Germinal center (tissue), 1 donor: ENCODE data around the gene HINFP.
"Not testable (repeated sequence)": the region's sequence is repeated elsewhere in the genome, so short reads cannot be mapped to it uniquely, and the experiment has no call there.

Source experiments
- DNase-seq: peaks from one replicate; pipeline ENCODE4 v3.0.0; 2012; ENCODE audit warnings: mixed read lengths, low spot score

The HINFP gene

DNA sequence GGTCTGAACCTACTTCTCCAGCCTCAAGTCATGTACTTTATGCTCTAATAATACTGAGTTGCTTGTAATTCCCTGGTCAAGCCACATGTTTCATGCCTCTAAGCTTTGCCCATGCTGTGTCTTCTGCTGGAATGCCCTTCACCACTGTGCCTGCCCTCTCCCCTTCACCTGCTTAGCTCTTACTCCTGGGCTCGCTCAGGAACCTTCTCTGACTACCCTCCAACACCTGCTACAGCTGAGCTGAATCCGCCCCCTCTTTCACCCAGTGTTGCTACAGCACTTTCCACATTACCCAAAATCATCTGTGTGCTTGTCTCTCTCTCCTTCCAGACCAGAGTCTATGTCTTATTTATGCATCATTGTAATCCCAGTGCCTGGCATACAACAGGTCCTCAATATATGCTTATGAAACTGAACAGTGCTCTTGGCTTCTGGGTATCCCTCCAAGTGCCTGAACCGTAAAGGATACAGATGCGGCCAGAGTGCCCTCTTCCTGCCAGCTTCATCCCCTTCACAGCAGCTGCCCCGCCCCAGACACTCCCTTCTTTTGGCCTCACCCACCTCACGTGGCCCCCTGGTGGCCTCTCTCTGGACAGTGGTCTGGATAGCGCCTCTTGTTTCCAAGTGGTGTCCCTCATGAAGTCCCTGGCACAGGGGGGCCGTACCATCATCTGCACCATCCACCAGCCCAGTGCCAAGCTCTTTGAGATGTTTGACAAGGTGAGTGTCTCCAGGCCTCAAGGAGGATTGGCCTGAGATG lies 34.5 kb downstream of the HINFP start:
- DNase-seq = no peak

DNA sequence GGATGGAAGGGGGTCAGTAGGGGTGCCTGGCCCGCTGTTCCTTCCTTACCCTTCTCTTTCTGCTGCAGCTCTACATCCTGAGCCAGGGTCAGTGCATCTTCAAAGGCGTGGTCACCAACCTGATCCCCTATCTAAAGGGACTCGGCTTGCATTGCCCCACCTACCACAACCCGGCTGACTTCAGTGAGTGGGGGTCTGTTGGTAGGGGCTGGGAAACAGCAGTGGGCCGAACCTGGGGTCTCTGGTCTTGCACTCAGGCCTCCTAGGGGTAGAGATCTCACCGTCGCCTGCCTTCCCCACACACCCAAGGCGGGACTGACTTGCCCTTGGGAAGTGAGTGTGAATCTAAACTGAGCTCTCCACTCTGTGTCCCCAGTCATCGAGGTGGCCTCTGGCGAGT lies 35.1 kb downstream of the HINFP start:
- DNase-seq = no peak

DNA sequence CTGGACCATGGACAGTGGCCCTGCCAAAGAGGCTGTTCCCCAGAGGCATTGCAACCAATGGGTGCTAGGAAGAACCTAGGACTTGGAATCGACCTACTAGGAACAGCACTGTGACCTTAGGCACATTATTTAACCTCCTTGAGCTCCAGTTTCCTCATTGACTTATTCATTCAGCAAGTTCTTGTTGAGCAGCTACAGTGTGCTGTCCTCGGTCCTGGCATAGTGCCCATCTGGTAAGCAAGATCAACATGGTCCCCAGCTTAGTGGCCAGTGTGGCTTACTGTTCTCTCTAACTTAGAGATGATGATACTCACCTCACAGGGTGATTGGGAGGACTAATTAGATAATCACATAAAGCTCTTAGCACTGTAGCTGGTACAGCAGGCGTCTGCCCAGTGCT lies 35.7 kb downstream of the HINFP start:
- no peak for DNase-seq

DNA sequence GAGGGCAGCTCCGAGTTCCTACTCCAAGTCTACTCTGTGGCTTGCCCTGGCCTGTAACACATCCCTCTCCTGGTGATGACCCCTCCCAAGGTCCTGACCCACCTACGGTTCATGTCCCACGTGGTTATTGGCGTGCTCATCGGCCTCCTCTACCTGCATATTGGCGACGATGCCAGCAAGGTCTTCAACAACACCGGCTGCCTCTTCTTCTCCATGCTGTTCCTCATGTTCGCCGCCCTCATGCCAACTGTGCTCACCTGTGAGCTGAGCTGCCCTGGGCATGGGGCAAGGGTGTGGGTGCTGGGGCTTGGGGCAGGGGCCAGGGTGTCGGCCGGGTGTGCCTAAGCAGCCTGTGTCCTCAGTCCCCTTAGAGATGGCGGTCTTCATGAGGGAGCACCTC lies 37.1 kb downstream of the HINFP start:
- DNase-seq = no peak

DNA sequence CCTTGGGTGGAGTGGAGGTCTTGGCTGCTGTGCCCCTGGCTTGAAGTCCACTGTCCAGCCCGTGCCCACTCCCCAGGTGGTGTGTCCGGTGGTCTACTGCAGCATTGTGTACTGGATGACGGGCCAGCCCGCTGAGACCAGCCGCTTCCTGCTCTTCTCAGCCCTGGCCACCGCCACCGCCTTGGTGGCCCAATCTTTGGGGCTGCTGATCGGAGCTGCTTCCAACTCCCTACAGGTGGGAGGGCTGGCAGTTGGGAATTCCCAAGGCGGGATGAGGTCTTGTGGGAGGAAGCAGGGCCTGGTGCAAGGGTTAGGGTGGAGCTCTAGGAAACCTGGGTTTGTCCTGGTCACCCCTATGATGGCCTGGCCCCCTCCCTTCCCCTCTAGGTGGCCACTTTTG lies 38.8 kb downstream of the HINFP start:
- no peak for DNase-seq

DNA sequence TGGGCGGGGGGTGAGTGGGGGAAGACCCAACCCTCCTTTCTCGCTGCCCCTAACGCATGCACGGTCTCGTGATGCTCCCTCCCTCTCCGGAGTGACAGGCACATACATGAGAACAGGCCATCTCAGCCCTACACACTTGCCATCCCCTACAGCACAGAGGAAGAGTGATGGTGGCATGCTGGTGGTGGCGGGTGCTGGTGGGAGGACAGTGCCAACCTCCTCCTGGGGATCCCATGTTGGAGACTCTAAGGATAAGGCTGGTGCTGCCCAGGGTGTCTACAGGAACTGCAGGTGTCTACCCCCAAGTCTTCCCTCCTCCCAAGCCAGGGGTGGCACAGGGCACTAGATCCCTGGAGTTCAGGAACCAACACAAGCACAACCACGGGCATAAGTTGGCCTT lies 40.5 kb downstream of the HINFP start:
- no peak for DNase-seq

DNA sequence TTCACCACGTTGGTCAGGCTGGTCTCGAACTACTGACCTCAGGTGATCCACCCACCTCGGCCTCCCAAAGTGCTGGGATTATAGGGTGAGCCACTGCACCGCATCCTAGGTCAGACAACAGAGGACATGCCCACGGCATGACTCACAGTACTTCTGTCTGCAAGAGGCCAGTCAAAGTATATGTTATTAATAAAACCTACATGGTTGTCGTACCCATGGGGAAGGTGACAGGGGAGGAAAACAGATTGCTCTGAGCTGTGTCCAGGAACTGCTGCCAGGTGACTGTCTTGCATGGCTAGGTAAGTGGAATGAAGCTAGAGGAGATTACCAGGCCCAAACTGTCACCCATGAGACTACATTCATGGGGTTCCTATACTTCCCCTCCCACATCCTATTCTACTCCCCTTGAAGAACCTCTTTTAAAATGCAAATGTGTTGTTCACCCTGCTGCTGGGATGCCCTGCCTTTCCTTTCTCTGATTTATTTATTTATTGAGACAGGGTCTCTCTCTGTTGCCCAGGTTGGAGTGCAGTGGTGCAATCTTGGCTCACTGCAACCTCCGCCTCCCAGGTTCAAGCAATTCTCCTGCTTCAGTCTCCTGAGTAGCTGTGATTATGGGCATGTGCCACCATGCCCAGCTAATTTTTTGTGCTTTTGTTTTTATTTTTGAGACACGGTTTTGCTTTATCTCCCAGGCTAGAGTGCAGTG lies 45.1 kb downstream of the HINFP start:
- no peak for DNase-seq

DNA sequence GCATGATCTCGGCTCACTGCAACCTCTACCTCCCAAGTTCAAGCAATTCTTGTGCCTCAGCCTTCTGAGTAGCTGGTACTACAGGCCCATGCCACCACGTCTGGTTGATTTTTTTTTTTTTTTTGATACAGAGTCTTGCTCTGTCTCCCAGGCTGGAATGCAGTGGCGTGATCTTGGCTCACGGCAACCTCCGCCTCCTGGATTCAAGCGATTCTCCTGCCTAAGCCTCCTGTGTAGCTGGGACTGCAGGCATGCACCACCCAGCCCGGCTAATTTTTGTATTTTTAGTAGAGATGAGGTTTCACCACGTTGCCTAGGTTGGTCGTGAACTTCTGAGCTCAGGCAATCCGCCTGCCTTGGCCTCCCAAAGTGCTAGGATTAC lies 45.7 kb downstream of the HINFP start:
- DNase-seq = not testable (repeated sequence)

DNA sequence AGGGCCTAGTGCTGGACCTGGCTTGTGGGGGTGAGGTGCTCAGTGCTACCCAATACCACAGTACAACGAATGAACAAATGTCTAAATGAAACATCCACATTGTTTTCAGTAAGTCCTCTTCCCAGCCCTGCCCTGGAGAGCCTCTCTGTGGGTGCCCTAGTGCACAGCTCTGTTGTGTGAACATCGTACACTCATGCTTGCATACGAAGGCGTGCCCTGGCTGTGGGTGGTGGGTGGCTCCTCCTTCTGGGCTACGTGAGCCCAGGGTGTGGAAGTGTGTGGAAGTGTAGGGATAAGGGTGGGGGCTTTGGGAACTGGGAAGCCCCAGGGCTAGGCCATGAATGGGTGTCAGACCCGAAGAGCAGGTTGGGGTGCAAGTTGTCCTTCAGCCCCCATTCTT lies 46.6 kb downstream of the HINFP start:
- no peak for DNase-seq

DNA sequence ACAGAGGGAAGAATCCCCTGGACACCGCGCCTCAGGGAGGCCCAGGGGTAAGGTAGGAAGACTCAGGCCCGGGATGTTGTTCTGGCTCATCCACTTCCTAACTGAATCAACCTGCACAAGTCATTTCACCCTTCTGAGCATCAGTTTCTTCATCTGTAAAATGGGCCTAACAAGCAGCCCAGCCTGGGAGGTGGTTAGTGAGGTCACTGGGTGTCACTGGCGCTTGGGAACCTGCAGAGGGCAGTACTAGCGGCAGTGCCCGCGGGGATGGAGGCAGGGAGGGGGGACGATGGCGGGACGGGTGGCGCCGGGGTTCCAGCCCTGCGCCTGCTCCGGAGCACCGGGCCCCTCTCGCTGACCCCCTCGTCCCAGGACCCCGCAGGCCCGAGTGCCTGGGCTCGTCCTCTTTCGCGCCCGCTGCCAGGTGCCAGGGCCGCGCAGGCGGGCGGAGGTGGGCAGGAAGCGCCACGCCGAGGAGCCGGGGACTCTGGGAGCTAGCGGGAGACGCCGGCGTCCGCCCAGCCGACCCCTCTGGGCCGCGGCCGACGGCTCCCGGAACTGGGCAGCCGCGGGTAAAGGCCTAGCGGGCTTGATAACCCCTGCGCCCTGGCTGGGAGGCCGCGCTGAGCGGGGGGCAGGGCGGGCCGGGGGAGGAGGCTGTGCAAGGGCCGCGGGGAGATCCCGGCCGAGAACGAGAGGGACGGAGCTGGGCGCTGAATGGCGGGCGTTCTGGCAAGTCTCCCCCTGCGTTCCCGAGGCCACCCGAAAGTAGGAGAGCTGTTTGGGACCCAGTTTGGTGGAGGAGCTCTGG lies 47.3 kb downstream of the HINFP start, which contains the start of gene NLRX1:
Gene NLRX1 (plus strand): TSS at position 255 of the 811 bp plus-strand sequence. CDS start 2,679 bp downstream, outside the sequence.
- peak; percentile 93 for DNase-seq

DNA sequence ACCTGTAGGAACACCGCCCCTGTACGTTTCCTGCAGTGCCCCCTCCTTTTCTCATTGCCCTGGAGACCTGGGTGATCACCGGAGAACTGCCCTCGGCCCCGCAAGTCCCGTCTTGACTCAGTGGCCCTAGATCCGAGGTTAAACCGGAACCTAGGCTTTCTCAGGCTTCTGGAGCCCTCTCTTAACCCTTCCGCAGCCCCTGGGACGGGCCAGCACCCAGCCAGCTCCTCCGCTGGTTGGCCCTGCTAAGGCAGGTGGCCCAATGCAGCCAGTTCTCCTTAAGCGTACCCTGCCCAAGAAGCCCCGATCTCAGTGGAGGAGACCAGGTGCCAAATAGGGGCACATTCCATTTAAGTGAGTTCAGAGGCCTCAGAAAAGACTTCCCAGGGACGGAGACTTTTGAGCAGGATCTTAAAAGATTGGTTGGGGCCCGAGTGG lies 47.9 kb downstream of the HINFP start:
- DNase-seq = peak; percentile 42

DNA sequence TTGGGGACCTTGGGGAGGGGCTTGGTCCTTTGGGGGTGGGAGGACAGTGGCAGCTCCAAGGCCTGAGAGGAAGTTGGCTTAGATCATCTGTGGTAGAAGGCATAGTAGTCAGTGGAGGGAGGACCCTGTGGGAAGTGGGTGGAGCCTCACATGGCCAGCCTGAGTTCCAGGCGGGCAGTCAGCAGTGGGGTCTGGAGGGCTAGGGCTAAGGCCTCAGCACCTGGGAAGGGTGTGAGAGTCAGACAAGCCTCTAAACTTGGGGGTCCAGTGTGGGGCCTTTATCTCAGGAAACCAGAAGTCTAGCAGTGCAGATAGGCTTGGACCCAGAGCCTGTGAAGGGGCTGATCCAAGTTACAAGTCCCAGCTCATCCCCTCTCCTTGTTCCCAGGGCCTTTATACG lies 51.1 kb downstream of the HINFP start:
- DNase-seq = no peak

DNA sequence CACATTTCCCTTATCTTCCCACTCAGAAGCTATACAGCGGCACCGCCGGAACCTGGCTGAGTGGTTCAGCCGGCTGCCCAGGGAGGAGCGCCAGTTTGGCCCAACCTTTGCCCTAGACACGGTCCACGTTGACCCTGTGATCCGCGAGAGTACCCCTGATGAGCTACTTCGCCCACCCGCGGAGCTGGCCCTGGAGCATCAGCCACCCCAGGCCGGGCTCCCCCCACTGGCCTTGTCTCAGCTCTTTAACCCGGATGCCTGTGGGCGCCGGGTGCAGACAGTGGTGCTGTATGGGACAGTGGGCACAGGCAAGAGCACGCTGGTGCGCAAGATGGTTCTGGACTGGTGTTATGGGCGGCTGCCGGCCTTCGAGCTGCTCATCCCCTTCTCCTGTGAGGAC lies 52.1 kb downstream of the HINFP start:
- DNase-seq = no peak

DNA sequence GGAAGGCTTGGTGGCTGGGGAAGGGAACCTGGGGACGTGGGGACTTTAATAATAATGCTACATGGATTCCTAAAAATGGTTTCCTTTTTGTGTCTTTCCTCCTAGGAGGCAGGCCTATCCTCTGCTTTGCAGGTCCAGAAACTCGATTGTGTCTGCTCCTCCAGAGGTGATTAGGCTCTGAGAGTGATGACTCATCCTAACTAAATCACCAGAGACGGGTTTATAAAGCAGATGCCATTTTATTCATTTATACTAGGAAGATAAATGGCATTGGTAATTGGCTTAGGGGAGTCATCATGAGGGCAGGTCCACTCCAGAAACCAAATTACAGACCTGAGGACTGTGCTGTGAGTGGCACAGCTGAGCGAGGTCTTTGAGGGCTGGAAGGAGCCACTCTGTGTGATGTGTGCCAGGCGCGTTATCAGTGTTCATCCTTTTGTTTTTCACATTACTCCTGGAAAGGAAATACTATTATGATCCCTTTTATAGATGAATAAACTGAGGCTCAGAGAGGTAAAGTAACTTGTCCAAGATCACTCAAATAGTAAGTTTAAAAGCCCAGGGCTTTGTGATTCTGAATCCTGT lies 54.2 kb downstream of the HINFP start:
- DNase-seq = no peak

DNA sequence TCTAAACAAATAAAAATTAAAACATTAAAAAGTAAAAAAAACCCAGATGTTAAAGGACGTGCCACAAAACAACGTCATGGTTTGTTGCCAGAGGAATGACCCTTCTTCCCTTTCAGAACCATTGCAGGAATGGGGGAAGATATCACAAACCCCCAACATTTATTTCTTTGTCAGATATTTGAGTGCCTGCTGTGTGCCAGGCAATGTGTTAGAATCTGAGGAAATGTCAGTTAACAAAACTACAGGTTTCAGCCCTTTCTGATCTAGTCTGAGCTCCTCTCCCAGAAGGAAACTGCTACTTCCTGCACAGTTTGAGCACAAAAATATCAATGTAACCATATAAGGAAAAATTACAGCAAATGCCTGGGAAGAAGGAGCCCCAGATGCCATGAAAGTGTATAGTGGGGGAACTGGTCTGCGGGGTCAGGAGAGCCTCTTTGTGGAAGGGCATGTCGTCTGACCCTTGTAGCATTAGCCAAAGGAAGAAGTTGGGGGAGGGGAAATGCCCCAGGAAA lies 56.8 kb downstream of the HINFP start:
- DNase-seq = no peak

DNA sequence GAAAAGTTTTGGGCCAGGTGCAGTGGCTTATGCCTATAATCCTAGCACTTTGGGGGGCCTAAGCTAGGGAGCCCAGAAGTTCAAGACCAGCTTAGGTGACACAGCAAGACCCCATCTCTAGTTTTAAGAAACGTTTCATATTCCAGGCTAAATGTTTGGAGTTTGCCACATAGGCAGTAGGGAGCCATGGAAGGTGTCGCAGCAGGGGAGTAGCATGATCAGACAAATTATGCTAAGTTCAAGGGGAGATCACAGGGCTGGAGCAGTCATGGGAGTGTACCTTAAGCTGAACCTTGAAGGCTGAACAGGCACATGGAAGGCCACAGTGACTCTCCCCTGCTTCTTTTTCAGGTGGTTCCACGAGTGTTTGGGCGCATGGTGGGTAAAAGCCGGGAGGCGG lies 58.0 kb downstream of the HINFP start:
- no peak for DNase-seq

DNA sequence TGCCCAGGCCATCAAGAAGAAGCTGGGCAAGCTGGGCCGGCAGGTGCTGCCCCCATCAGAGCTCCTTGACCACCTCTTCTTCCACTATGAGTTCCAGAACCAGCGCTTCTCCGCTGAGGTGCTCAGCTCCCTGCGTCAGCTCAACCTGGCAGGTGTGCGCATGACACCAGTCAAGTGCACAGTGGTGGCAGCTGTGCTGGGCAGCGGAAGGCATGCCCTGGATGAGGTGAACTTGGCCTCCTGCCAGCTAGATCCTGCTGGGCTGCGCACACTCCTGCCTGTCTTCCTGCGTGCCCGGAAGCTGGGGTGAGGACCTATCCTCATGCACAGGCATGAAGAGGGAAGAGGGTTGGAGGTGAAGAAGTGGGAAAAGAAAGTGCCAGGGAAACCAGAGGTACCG lies 58.6 kb downstream of the HINFP start:
- no peak for DNase-seq

DNA sequence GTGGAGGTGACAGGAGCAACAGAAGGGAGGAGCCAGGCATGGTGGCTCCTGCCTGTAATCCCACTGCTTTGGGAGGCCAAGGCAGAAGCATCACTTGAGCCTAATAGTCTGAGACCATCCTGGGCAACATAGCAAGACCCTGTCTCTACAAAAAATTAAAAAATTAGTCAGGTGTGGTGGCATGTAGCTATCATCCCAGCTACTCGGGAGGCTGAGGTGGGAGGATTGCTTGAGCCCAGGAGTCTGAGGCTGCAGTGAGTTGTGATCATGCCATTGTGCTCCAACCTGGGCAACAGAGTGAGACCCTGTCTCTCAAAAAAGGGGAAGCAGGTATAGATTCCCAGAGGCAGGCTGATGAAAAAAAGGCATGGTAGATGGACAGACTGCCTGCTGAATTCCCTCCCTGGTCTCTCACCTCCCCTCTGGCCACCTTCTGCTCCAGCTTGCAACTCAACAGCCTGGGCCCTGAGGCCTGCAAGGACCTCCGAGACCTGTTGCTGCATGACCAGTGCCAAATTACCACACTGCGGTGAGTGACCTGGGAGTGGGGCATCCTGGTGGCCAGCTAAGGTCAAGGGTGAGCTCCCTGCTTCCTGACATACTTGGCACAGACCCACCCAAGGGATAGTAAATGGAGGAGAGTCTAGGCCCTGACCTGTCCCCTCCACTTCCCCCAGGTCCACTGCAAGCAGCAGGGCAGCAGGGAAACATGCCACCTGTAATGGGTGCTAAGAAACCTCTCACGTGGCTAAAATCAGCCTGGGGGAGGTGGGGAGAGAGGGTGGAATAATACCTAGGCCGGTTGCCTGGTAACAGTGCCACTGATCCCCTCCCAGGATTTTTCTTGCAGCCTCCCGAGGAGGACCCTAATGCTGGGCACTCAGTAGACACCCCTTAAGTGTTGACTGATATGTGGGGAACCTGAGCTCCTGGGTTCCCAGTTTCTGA lies 59.6 kb downstream of the HINFP start:
- no peak for DNase-seq

DNA sequence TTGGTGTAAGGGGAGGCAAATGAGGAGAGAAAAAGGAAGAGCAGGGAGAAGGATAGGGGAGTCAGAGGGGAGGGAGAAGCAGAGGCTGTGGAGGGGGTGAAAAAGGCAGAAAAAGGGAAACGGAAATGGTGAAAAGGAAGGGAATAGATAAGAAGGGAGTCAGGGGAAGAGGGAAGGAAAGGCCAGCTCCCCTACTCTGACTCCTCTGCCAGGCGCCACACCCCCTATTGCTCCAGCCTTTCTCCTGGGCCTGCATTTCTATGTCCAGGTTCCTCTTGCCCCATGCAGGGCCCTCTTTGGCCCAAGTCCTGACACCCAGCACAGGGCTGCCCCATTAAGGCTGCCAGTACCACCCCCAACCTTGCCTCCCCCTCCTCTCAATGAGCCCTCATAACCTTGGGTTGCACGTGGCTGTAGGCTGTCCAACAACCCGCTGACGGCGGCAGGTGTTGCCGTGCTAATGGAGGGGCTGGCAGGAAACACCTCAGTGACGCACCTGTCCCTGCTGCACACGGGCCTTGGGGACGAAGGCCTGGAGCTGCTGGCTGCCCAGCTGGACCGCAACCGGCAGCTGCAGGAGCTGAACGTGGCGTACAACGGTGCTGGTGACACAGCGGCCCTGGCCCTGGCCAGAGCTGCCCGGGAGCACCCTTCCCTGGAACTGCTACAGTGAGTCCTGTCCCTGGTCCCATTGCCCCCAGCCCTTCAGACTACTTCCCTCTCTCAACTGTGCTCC lies 60.5 kb downstream of the HINFP start:
- no peak for DNase-seq

DNA sequence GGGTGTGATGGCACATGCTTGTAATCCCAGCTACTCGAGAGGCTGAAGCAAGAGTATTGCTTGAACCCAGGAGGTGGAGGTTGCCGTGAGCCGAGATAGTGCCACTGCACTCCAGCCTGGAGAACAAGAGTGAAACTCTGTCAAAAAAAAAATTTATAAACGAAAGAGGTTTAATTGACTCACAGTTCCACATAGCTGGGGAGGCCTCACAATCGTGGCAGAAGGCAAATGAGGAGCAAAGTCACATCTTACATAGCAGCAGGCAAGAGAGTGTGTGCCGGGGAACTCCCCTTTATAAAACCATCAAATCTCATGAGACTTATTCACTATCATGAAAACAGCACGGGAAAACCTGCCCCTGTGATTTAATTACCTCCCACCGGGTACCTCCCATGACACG lies 63.0 kb downstream of the HINFP start:
- DNase-seq = not testable (repeated sequence)
